Thyroid gland (tissue), 4 donors: ENCODE measurements around the gene MYO5C. TPM values are rescaled to one million over a fixed set of nuclear protein-coding genes. Genes with fewer than 3 reads are reported as not detected.

Experiments used
- DNase-seq, 2 donors: peaks; one replicate each; pipeline ENCODE4 v3.0.0-alpha.2; 2019
- H3K27ac ChIP-seq, 3 donors: fragments of 200-600 bp; sonication (generic); 1 replicate in 2 of 3; 2 replicates in 1 of 3; pipeline ENCODE4 v1.5.1; 2016 to 2019; ENCODE audit warnings: mild to moderate bottlenecking in 1 of 3, moderate library complexity in 1 of 3
- H3K27me3 ChIP-seq: fragments of 200-600 bp; sonication (generic); one replicate; pipeline ENCODE4 v1.5.1; 2019
- H3K36me3 ChIP-seq, 2 donors: fragments of 200-600 bp; sonication (generic); one replicate each; pipeline ENCODE4 v1.5.1; 2016 to 2019
- H3K4me1 ChIP-seq, 2 donors: fragments of 200-600 bp; sonication (generic); one replicate each; pipeline ENCODE4 v1.5.1; 2017 to 2019
- H3K4me3 ChIP-seq, 3 donors: fragments of 200-600 bp; sonication (generic); replicated peaks in 1 of 3; 1 replicate in 2 of 3; 2 replicates in 1 of 3; pipeline ENCODE4 v1.5.1; 2016; ENCODE audit warnings: mild to moderate bottlenecking in 1 of 3
- H3K9me3 ChIP-seq: fragments of 200-600 bp; sonication (generic); one replicate; pipeline ENCODE4 v1.5.1; 2017
- POLR2A ChIP-seq, 2 donors: fragments of 450-650 bp; IDR thresholded peaks; one replicate each; pipeline ENCODE4 v1.6.1; 2017; ENCODE audit warnings: antibody characterized with exemption in 2 of 2, mild to moderate bottlenecking in 2 of 2, moderate library complexity in 1 of 2
- WGBS, 2 donors: methylation state at CpG; one replicate each; pipeline ENCODE4 v1.1.5; 2017; 5-methylcytosine and 5-hydroxymethylcytosine counted together
- intact Hi-C: fragments of 100-400 bp; cut with DNase I; formaldehyde crosslinking; loops from one replicate; pipeline ENCODE4 v1.15.1; 2023
- total RNA-seq, 4 donors: library from RNA; depleted of rRNA; stranded (reverse); fragments of >200 nt; gene quantifications; one replicate each; pipeline ENCODE4 v1.2.3, GENCODE V29; 2016
- TF ChIP-seq, protein P1 (sequence below), 6 experiments: fragments of 200-600 bp in 3 of 6; fragments of 450-650 bp in 3 of 6; sonication (generic) in 3 of 6; IDR thresholded peaks; one replicate each; pipeline ENCODE4 v1.5.1; 2016 to 2019; ENCODE audit warnings: antibody characterized with exemption in 6 of 6, mild to moderate bottlenecking in 2 of 6, inconsistent platforms in 1 of 6, moderate library complexity in 1 of 6

The MYO5C gene, protein sequence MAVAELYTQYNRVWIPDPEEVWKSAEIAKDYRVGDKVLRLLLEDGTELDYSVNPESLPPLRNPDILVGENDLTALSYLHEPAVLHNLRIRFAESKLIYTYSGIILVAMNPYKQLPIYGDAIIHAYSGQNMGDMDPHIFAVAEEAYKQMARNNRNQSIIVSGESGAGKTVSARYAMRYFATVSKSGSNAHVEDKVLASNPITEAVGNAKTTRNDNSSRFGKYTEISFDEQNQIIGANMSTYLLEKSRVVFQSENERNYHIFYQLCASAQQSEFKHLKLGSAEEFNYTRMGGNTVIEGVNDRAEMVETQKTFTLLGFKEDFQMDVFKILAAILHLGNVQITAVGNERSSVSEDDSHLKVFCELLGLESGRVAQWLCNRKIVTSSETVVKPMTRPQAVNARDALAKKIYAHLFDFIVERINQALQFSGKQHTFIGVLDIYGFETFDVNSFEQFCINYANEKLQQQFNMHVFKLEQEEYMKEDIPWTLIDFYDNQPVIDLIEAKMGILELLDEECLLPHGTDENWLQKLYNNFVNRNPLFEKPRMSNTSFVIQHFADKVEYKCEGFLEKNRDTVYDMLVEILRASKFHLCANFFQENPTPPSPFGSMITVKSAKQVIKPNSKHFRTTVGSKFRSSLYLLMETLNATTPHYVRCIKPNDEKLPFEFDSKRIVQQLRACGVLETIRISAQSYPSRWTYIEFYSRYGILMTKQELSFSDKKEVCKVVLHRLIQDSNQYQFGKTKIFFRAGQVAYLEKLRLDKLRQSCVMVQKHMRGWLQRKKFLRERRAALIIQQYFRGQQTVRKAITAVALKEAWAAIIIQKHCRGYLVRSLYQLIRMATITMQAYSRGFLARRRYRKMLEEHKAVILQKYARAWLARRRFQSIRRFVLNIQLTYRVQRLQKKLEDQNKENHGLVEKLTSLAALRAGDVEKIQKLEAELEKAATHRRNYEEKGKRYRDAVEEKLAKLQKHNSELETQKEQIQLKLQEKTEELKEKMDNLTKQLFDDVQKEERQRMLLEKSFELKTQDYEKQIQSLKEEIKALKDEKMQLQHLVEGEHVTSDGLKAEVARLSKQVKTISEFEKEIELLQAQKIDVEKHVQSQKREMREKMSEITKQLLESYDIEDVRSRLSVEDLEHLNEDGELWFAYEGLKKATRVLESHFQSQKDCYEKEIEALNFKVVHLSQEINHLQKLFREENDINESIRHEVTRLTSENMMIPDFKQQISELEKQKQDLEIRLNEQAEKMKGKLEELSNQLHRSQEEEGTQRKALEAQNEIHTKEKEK (N-terminal part only)
- total RNA-seq = 100 to 1,000 TPM in 2 of 4 donors, 10 to 100 TPM in 2; 84.0 to 130 (median 101) TPM

DNA sequence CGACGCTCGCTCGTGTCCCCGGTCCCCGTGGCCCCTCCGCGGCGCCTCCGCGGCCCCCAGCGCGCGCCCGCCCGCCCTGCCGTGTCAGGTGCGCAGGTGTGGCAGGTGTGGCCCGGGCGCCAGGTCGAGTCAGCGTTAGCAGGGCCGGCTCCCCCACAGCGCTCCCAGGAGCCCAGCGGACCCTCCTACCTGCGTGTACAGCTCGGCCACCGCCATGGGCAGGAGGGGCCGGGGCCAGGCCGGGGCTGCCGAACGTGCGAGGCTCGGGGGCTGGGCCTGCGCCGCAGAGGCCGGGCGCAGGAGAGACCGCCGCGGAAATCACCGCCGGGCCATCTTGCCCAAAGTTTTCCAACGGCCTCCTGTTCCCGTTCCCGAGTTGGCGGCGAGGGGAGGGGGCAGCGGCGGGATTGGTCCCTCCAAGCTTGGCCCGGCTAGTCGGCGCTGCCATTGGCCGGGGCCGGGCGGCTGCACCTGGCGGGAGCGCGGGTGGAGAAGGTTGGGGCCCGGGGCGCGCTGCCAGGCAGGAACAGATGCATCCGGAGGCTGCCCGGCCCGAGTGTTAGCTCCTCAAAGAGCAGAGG is at the start of gene MYO5C:
MYO5C (minus strand) TSS at position 384 of the 581 bp plus-strand sequence; CDS start at position 216, 168 bp downstream.
- intact Hi-C loops = no loop called here
- H3K27ac ChIP-seq = peak within 1 kb of the TSS; percentile 85 to 98 (median 96)
- H3K9me3 ChIP-seq = no peaks in the 10 kb centered on the region
- peak; percentile 96 to 97 for DNase-seq
- peaks cover 14 to 16% of the 10 kb centered on the region in 2 donors for H3K4me1 ChIP-seq
- WGBS, 2 donors = 1 to 3% methylated on average over 17 to 20 of the region's 65 CpGs
- H3K36me3 ChIP-seq = no peaks in the 10 kb centered on the region
- peak within 1 kb of the TSS; percentile 74 to 86 (median 79) for H3K4me3 ChIP-seq
- TF ChIP-seq POLR2A (IDR thresholded peaks at IDR 0.05) = peak; percentile 78 to 95
- TF ChIP-seq, protein P1, sequence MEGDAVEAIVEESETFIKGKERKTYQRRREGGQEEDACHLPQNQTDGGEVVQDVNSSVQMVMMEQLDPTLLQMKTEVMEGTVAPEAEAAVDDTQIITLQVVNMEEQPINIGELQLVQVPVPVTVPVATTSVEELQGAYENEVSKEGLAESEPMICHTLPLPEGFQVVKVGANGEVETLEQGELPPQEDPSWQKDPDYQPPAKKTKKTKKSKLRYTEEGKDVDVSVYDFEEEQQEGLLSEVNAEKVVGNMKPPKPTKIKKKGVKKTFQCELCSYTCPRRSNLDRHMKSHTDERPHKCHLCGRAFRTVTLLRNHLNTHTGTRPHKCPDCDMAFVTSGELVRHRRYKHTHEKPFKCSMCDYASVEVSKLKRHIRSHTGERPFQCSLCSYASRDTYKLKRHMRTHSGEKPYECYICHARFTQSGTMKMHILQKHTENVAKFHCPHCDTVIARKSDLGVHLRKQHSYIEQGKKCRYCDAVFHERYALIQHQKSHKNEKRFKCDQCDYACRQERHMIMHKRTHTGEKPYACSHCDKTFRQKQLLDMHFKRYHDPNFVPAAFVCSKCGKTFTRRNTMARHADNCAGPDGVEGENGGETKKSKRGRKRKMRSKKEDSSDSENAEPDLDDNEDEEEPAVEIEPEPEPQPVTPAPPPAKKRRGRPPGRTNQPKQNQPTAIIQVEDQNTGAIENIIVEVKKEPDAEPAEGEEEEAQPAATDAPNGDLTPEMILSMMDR (IDR thresholded peaks at IDR 0.05) = no peak
- H3K27me3 ChIP-seq = no peaks in the 10 kb centered on the region

DNA sequence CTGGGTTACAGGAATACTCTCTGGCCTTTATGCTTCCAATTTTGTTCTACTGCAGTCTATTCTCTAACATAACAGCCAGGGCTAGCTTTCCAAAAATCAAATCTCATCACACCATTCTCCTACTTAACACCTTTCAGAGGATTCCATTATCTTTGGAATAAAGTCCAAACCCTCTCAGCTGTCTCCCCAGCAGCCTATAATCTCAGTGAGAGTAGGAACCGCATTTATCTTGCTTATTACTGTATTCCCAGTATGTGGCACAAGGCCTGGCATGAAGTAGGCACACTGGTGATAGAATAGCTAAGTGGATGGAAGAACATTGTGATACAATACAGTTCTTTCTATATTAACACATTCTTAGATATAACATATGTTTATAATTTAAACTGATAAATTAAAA is 49.0 kb upstream of the MYO5C start:
- Histone ChIP-seq H3K4me1 (no peaks in the 10 kb centered on the region), H3K9me3 (no peaks in the 10 kb centered on the region), H3K36me3 (peaks cover 4% of the 10 kb centered on the region in 2 donors), H3K4me3 (no peak overlapping the region), H3K27ac (no peak overlapping the region), H3K27me3 (no peaks in the 10 kb centered on the region)
- no peak for DNase-seq
- 100% methylated on average over 1 of the region's 1 CpG for WGBS, 2 donors
- intact Hi-C loops = no loop called here
- TF ChIP-seq, protein P1 (IDR thresholded peaks at IDR 0.05) = no peak
- TF ChIP-seq POLR2A (IDR thresholded peaks at IDR 0.05) = no peak

DNA sequence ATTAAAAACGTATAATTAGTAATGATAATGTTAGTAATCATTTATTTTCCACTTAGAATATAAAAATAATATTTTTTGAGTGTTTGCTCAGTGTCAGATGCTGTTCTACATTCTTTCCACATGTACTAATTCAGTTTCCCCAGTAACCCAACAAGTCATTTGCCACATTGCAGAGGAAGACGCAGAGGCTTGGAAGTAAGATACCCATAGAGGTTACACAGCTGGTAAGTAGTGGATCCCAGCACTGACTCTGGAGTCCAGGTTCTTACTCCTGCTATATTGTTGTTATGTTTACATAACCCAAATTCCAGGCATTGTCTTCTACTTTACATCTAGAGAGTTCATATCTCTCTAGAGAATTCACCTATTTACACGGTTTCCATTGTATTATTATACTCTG is 48.2 kb upstream of the MYO5C start:
- no peak for TF ChIP-seq POLR2A (IDR thresholded peaks at IDR 0.05)
- TF ChIP-seq, protein P1 (IDR thresholded peaks at IDR 0.05) = no peak
- Histone ChIP-seq H3K4me1 (no peaks in the 10 kb centered on the region), H3K36me3 (peaks cover 4% of the 10 kb centered on the region in 2 donors), H3K9me3 (no peaks in the 10 kb centered on the region), H3K4me3 (no peak overlapping the region), H3K27me3 (no peaks in the 10 kb centered on the region), H3K27ac (no peak overlapping the region)
- WGBS, 2 donors = 88 to 91% methylated on average over 3 of the region's 3 CpGs
- intact Hi-C loops = no loop called here
- no peak for DNase-seq

DNA sequence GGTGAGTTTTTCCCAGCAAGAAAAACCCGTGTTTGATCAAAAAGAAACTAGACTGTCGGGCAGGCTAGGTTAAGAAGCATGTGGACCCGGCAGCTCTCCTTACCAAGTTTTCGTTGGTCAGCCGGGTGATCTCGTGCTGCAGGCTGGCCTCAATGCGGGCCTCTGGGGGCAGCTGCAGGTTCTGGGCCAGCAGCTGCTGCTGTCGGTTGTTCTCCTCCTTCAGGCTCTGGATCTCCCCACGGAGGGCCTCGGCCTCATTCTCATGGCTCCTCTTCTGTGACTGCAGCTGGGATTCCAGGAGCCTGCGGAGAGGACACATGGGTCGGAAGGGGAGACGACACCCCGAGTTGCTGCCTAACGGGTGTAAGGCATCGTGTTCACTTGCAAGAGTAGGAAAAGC is 44.5 kb upstream of the MYO5C start:
- H3K9me3 ChIP-seq = no peaks in the 10 kb centered on the region
- intact Hi-C loops = no loop called here
- TF ChIP-seq POLR2A (IDR thresholded peaks at IDR 0.05) = no peak
- TF ChIP-seq, protein P1 (IDR thresholded peaks at IDR 0.05) = no peak
- H3K27ac ChIP-seq = no peak overlapping the region
- H3K4me3 ChIP-seq = no peak overlapping the region
- WGBS, 2 donors = 92 to 95% methylated on average over 14 to 16 of the region's 16 CpGs
- DNase-seq = no peak
- H3K27me3 ChIP-seq = no peaks in the 10 kb centered on the region
- peaks cover 2 to 4% of the 10 kb centered on the region in 2 donors for H3K36me3 ChIP-seq
- H3K4me1 ChIP-seq = peaks cover 0 to 5% of the 10 kb centered on the region in 2 donors
